Natural killer cell (primary cell): ENCODE measurements around the gene MAP3K8. TPM values are rescaled to one million over a fixed set of nuclear protein-coding genes. Genes with fewer than 3 reads are reported as not detected.

ENCODE experiments used
- ATAC-seq, 3 donors: fragments of 150-1000 bp in 2 of 3; fragments of 200-7000 bp in 1 of 3; cut with Tn5 transposase; 1 replicate in 1 of 3; 2 replicates in 2 of 3; pipeline ENCODE4 v1.10.0; 2021; ENCODE audit warnings: mild to moderate bottlenecking in 2 of 3, moderate library complexity in 2 of 3
- DNase-seq, 2 donors: peaks; one replicate each; pipeline versions ENCODE4 v3.0.0 to v3.0.0-alpha.2; 2013 to 2021; ENCODE audit warnings: mixed read lengths in 1 of 2
- H3K27ac ChIP-seq: one replicate; pipeline ENCODE4 v1.5.1; 2013; ENCODE audit warnings: mild to moderate bottlenecking, low read length
- H3K27me3 ChIP-seq: one replicate; pipeline ENCODE4 v1.6.1; 2013; ENCODE audit warnings: low read length; ENCODE audit not compliant: control insufficient read depth, insufficient read depth
- H3K36me3 ChIP-seq: one replicate; pipeline ENCODE4 v1.6.1; 2013; ENCODE audit warnings: low read length; ENCODE audit not compliant: control insufficient read depth, insufficient read depth
- H3K4me1 ChIP-seq: one replicate; pipeline ENCODE4 v1.6.1; 2013; ENCODE audit warnings: low read length; ENCODE audit not compliant: control insufficient read depth, insufficient read depth
- H3K4me3 ChIP-seq: one replicate; pipeline ENCODE4 v1.5.1; 2013; ENCODE audit warnings: low read length
- H3K9me3 ChIP-seq: one replicate; pipeline ENCODE4 v1.6.1; 2013; ENCODE audit warnings: low read length; ENCODE audit not compliant: control insufficient read depth, insufficient read depth
- H3K27ac Mint-ChIP-seq, 2 donors: one replicate each; pipeline ENCODE4 v1.8.0; 2022; ENCODE audit warnings: mild to moderate bottlenecking in 2 of 2, mixed read lengths in 2 of 2, moderate library complexity in 1 of 2
- H3K27me3 Mint-ChIP-seq, 2 donors: one replicate each; pipeline ENCODE4 v1.8.0; 2022; ENCODE audit warnings: low read depth in 2 of 2, mixed read lengths in 2 of 2
- H3K36me3 Mint-ChIP-seq: one replicate; pipeline ENCODE4 v1.8.0; 2022; ENCODE audit warnings: mixed read lengths
- H3K4me1 Mint-ChIP-seq, 2 donors: one replicate each; pipeline ENCODE4 v1.8.0; 2022; ENCODE audit warnings: mixed read lengths in 2 of 2
- H3K4me3 Mint-ChIP-seq: one replicate; pipeline ENCODE4 v1.8.0; 2022; ENCODE audit warnings: mild to moderate bottlenecking, moderate library complexity, mixed read lengths
- H3K9me3 Mint-ChIP-seq, 2 donors: one replicate each; pipeline ENCODE4 v1.8.0; 2022; ENCODE audit warnings: mixed read lengths in 2 of 2
- CTCF ChIP-seq: fragments of 200-600 bp; IDR thresholded peaks from one replicate; pipeline ENCODE4 v1.8.0; 2022; ENCODE audit warnings: antibody characterized with exemption
- WGBS: methylation state at CpG from one replicate; pipeline ENCODE4 v1.1.7; 2013; ENCODE audit warnings: missing lambda C conversion rate; ENCODE audit not compliant: insufficient coverage; 5-methylcytosine and 5-hydroxymethylcytosine counted together
- intact Hi-C: fragments of 100-400 bp; cut with micrococcal nuclease; formaldehyde crosslinking; loops from one replicate; pipeline ENCODE4 v1.14.2; 2022
- total RNA-seq, 4 donors: library from RNA; stranded (reverse); fragments of 120-200 nt in 1 of 4; gene quantifications; one replicate each; pipeline versions ENCODE4 v1.2.3 to v1.2.4, GENCODE V29; 2013 to 2022

MAP3K8 gene
- total RNA-seq, 3 donors from 2014 or later (not counting 1 experiment from before 2014, with no cell fraction given), result 200 to 244 (median 236) TPM

- H3K4me1 ChIP-seq, result no peaks in the 10 kb centered on the region
- Mint-ChIP-seq H3K27ac (no peak overlapping the region), H3K4me3 (no peak overlapping the region), H3K9me3 (no peaks in the 10 kb centered on the region), H3K36me3 (no peaks in the 10 kb centered on the region), H3K4me1 (peaks cover 3 to 7% of the 10 kb centered on the region in 2 donors), H3K27me3 (no peaks in the 10 kb centered on the region)
- H3K27me3 ChIP-seq, result no peaks in the 10 kb centered on the region
- intact Hi-C loops, result no loop called here
- H3K9me3 ChIP-seq, result no peaks in the 10 kb centered on the region
- no peak overlapping the region for H3K27ac ChIP-seq
- no peaks in the 10 kb centered on the region for H3K36me3 ChIP-seq
- TF ChIP-seq CTCF, result no peak
- DNase-seq (no peak), ATAC-seq (no peak)
- H3K4me3 ChIP-seq, result no peak overlapping the region
Measured at GRCh38 chr10:30412901-30413300, 21.1 kb upstream of the MAP3K8 start.

DNA sequence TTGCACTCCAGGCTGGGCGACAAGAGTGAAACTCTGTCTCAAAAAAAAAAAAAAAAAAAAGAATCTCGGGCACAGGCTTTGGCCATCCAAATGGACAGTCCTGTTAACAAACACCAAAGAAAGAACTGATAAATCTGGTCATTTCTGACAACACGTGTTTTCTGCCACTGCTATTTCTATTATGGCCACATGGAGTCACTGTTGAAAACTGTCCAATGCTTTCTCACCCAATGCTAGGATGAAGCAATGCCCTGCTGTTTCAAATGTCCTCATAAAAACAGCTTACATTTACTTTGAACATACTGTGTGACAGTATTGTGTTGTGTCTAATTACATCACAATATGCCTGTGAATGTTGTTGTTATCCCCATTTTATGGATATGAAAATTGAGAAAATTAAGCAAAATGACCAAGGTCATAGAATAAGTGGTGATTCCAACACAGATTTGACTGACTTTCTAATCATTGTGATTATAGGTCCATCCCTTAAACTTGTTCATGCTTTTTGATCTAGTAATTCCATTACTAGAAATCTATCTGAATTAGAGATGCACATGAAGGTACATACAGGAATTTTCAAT is 19.9 kb upstream of the MAP3K8 start:
- WGBS, result 34% methylated on average over 3 of the region's 3 CpGs
- Mint-ChIP-seq H3K27ac (no peak overlapping the region), H3K4me3 (no peak overlapping the region), H3K27me3 (no peaks in the 10 kb centered on the region), H3K9me3 (no peaks in the 10 kb centered on the region), H3K4me1 (peaks cover 14 to 18% of the 10 kb centered on the region in 2 donors), H3K36me3 (no peaks in the 10 kb centered on the region)
- DNase-seq (peak in 1 of 2 donors; percentile 78), ATAC-seq (peak; percentile 86 to 95 (median 94))
- Histone ChIP-seq H3K27me3 (no peaks in the 10 kb centered on the region), H3K27ac (no peak overlapping the region), H3K4me3 (no peak overlapping the region), H3K9me3 (no peaks in the 10 kb centered on the region), H3K36me3 (no peaks in the 10 kb centered on the region), H3K4me1 (peaks cover 8% of the 10 kb centered on the region)
- intact Hi-C loops, result loop anchor here (1.0 kb wide), 2 partner anchors 120 to 177 kb away; no protein-coding TSS in a partner anchor
- TF ChIP-seq CTCF, result peak; percentile 80

- 76% methylated on average over 7 of the region's 7 CpGs for WGBS
- H3K9me3 ChIP-seq, result no peaks in the 10 kb centered on the region
- no peaks in the 10 kb centered on the region for H3K36me3 ChIP-seq
- H3K4me3 Mint-ChIP-seq, result no peak overlapping the region
- peaks cover 8% of the 10 kb centered on the region for H3K4me1 ChIP-seq
- TF ChIP-seq CTCF, result no peak
- H3K9me3 Mint-ChIP-seq, result no peaks in the 10 kb centered on the region
- peak overlapping the region; percentile 54 for H3K27ac ChIP-seq
- H3K27me3 Mint-ChIP-seq, result no peaks in the 10 kb centered on the region
- H3K36me3 Mint-ChIP-seq, result no peaks in the 10 kb centered on the region
- H3K27ac Mint-ChIP-seq, result no peak overlapping the region
- ATAC-seq, result no peak
- intact Hi-C loops, result no loop called here
- no peak overlapping the region for H3K4me3 ChIP-seq
- no peaks in the 10 kb centered on the region for H3K27me3 ChIP-seq
- no peak for DNase-seq
- H3K4me1 Mint-ChIP-seq, result peaks cover 19 to 27% of the 10 kb centered on the region in 2 donors
Measured at GRCh38 chr10:30415593-30415992, 18.4 kb upstream of the MAP3K8 start.

- Histone ChIP-seq H3K4me3 (no peak overlapping the region), H3K36me3 (no peaks in the 10 kb centered on the region), H3K27ac (no peak overlapping the region), H3K27me3 (no peaks in the 10 kb centered on the region), H3K9me3 (no peaks in the 10 kb centered on the region), H3K4me1 (peaks cover 8% of the 10 kb centered on the region)
- peaks cover 19 to 30% of the 10 kb centered on the region in 2 donors for H3K4me1 Mint-ChIP-seq
- H3K36me3 Mint-ChIP-seq, result no peaks in the 10 kb centered on the region
- H3K4me3 Mint-ChIP-seq, result no peak overlapping the region
- no peak for ATAC-seq
- 81% methylated on average over 3 of the region's 3 CpGs for WGBS
- no peak for TF ChIP-seq CTCF
- H3K27me3 Mint-ChIP-seq, result no peaks in the 10 kb centered on the region
- intact Hi-C loops, result no loop called here
- H3K9me3 Mint-ChIP-seq, result no peaks in the 10 kb centered on the region
- DNase-seq, result no peak
- peak overlapping the region; percentile 82 to 83 for H3K27ac Mint-ChIP-seq
Measured at GRCh38 chr10:30417301-30417700, 16.7 kb upstream of the MAP3K8 start.
